Activated CD4-positive, alpha-beta T cell treated with anti-CD3 and anti-CD28 coated beads for 48 hours (primary cell): ENCODE measurements around the gene DLEC1.
A peak's percentile ranks its signal among the peaks of the same experiment; 100 is the strongest.

Experiments used
- DNase-seq: peaks from one replicate; pipeline ENCODE4 v3.0.0-alpha.2; 2020

Gene DLEC1

DNA sequence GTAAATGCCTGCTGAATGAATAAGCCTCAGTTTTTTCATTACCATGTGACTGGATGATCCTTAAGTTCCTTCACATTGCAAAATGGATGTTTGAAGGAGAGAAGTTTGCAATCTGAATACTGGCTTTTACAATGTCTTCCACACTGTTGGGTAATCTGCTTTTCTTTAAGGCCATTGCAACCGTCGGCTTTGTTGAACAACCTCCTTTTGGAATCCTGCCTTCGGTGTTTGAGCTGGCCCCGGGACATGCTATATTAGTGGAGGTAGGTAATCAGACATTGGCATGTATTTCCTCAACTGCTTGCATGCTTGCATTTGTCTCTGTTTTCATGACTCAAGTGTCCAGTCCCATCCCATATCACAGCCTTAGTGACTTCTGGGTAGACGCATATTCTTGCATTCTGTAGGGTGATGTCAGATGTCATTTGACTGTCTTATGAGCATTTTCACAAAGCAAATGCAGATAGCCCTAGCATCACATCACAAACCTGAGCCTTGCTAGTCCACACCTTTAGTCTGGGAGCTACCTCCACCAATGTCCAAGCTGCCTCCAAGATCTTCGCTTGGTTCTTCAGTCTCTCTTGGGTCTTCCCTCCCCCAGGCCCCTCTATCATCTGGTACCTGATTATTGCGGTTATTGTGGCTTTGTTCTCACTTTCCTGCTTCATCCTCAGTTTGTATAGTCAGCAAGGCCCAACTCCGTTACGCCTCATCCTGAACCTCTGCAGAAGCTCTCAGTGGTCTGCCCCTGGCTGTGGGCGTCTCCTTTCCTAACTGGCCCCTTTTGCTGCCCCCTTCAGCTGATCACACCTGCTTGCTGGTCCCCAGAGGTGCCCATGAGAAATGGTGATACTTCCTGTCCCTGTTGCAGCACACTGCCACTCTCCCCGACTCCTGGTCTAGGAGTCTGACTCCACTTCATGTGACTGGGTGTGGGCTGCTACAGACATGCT, 49.4 kb downstream of the DLEC1 start:
- no peak for DNase-seq

DNA sequence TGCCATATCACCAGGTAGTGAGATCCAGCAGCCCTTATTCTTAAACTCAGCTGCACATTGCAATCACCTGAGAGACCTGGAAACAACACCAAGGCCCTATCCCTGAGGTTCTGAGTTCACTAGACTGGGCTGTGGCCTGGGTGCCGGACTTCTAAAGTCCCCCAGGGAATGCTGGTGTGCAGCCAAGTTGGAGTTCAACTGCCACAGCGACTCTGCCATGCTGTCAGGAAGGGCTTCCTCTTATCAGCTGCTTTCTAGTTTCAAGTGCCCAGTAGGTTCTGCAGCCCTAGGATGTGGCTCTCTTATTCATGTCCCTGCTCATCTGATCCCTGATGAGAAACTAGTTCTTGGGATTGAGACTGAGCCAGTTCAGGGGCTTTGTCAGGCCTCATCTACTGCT, 50.2 kb downstream of the DLEC1 start:
- no peak for DNase-seq

DNA sequence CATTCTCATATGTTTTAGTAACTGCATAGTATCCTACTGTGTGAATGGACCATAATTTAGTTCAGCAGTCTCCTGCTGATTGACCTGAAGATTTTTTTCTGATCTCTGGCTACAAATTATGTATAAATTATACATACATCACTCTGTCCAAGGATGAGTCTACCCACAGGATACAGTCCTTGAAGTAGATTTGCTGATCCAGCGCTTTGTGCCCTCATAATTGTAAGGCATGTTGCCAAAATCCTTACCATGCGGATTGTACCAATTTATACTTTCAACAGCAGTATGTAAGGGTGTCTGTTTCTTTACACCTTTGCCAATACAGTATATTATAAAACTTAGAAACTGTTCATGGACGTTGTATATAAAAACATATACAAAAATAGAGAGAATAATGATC, 51.4 kb downstream of the DLEC1 start:
- no peak for DNase-seq

DNA sequence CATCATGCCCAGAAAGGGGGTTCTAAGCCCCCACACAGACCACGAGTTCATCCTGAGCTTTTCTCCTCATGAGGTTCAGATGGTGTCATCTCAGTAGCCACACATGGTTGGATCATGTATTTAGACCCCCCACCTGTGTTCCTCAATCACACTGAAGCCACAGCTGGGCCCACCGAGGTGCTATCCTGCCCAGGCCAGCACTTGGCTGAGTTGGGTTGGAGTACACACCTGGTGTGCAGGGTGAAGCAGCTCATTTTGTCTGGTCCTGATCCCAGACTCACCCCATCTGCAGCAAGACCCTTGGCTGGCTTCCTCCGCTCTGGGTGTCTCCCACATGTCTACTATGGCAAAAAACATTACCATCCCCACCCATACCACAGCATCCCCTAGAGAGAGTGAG, 56.0 kb downstream of the DLEC1 start:
- DNase-seq: no peak

DNA sequence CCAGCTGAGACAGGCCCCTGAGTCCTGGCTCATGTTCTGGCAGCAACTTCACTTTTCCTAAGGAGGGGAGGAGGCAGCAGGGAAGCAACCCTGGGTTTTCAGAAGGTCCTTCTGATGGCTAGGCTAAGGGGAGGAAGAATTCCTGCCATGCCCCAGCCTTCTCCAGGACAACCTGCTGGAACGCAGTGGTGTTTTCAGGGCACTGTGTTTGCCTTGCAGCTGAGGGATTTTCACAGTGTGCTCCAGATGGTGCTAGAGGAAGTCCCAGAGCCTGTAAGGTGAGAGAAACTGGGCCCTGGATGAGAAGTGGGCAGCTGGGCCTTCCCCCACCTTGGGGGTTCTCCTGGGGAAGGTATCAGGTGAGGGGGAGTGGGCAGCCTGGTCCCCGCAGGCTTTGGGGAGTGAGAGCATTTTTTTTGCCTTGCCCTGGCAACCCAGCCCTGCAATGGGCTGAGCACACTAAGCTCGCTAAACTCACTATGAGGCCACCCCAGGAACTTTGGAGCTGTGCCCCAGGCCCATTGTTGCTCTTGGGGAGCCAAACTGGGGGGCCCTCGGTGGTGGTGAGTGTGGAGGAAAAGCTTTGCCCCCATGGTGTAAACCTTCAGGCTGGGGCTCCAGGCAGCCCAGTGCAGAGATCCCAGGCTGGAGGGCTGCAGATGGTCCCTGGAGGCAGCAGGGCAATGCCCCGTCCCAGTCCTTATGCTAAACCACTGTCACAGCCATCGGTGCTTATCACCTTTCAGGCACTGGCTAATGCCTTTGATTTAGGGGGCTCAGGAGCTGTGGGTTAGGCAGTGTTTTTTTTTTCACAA, 56.9 kb downstream of the DLEC1 start:
- no peak for DNase-seq

DNA sequence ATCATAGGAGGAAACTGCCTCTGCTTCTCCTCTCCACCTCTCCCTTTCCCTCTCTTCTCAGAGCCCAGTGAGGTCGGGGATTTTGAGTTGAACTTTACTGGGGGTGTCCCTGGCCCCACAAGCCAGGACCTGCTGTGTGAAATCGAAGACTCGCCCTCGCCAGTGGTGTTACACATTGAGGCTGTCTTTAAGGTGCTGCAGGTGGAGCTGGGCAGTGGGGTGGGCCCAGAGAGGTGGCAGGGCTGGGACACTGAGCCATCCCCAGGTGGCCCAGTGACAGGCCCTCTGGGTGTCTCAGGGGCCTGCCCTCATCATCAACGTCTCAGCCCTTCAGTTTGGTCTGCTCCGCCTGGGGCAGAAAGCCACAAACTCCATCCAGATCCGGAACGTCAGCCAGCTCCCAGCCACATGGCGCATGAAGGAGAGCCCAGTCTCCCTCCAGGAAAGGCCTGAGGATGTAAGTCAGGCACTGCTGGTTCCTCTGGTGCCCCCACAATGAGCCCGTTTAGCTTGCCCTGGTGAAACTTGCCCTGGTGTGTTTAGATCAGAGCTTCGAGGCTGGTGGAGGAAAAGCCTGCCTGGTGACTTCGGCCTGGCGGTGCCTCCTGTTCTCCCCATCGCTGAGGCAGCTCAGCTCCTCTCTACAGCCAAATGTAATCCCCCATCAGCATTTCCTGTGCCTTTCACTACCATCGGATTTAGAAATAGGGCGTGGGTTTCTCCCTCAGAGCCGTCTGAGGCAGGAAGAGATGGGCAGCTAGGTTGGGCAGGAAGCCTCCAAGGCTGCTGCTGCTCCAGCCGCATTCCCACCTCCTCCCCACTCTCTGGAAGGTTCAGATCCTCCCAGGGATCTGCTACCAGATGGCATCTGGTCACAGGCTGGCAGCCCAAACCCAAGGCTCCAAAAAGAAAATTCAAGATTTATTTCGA, 58.7 kb downstream of the DLEC1 start:
- DNase-seq: no peak

DNA sequence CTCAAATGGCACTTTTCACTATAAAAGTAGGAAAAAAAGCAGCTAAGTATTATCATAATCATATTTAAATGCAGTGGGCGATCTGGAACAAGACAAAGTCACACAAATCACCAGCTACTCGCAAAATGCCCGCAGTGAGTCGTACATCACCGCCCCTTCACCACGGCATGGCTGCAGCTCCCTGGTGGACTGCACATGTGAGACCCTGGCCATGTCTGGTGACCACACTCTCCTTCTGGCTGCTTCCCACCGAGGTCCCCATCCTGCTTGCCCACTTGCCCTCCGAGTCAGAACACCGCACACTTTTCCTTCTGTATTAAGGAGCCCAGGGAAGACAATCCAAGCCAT, 59.3 kb downstream of the DLEC1 start:
- DNase-seq: no peak

DNA sequence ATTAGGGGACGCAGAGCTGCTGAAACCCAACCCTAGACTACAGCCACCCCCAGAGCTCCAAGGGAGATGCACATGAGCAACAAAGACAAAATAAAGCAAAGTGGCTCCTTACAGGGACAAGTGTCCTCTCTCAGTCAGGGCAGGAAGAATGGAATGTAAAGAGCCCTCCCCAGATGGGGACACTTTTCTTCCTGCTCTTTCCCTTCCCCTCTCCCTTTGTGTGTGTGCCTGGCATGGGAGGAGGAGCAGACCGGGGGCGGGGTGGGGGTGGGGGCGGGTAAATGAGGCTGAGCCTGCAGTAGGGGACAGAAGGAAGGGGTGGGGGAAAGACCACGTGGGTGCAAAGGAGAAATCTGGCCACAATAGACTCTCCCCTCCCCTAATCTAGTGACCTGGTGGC, 60.5 kb downstream of the DLEC1 start:
- no peak for DNase-seq

DNA sequence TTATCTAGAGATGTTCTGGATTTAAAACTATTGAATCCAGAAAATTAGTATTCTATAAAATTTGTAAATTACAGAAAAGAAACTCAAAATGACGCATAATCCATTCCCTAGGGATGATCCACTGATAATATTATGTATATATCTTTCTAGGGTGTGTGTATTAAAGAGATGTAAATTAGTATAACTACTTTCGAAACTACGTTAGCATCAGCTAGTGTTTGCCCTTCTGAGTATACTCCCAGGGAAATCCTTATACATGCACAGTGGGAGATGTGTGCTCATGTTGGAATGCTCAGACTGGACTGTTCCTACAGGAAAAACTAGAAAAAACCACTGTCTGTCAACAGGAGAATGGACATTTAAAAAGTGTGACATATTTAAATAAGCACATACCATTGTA, 61.5 kb downstream of the DLEC1 start:
- DNase-seq: no peak

DNA sequence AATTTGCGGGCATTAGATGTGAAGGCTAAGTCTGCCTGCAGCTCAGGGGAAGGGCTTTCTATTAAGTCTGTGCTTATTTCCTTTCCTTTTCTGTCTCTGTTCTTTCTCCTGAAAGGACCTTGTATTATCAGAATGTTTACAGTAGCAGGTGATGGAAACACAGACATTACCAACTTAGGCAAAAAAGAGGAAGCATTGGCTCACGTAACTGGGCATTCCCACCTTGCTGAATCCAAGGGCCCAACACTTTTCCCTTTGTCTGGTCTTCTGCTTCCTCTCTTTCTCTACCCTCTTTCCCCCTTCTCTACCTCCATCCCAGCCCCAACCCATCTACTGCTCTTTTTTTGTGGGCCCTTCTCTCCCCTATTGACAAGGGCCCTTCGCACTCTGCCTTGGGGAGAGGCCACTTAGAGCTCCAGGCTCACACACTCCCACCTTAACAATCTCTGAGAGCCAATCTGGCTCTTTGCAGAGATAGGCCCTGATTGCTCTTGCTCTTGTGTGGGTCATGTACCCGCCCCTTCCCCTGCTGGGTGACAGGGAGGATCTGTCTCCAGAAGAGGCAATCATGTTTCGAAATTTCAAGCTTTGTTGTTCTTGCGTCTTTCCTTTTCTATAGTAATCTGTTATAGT, 62.9 kb downstream of the DLEC1 start:
- no peak for DNase-seq

DNA sequence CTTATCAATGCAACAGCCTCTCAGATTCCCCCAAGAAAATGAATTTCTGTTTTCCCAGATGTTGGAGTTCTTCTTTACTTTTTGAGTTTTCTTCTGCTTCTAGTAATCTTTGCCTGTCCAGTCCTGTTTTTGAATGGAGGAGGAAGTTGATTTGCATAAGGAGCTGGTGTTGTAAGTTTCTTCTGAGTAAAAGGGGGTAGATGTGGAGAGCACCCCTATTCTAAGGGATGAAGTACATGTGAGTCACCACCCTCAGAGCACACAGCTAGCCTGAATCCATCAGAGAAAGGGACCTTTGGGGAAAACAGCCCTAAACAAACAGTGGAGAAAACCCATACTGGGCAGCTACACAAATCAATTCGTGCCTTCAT, 63.4 kb downstream of the DLEC1 start:
- DNase-seq: no peak

DNA sequence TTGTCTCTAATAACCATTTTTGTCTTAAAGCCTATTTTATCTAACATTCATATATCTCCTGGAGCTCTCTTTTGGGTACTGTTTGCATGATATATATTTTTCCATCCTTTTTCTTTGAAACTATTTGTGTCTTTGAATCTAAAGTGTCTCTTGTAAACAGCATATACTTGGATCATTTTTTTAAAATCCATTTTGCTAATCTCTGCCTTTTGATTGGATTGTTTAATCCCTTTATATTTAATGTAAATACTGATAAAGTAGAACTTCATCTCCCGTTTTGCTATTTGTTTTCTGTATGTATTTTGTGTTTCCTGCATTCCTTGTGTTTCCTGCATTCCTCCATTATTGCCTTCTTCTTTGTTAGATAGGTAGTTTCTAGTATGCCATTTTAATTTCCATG, 66.5 kb downstream of the DLEC1 start:
- DNase-seq: no peak

DNA sequence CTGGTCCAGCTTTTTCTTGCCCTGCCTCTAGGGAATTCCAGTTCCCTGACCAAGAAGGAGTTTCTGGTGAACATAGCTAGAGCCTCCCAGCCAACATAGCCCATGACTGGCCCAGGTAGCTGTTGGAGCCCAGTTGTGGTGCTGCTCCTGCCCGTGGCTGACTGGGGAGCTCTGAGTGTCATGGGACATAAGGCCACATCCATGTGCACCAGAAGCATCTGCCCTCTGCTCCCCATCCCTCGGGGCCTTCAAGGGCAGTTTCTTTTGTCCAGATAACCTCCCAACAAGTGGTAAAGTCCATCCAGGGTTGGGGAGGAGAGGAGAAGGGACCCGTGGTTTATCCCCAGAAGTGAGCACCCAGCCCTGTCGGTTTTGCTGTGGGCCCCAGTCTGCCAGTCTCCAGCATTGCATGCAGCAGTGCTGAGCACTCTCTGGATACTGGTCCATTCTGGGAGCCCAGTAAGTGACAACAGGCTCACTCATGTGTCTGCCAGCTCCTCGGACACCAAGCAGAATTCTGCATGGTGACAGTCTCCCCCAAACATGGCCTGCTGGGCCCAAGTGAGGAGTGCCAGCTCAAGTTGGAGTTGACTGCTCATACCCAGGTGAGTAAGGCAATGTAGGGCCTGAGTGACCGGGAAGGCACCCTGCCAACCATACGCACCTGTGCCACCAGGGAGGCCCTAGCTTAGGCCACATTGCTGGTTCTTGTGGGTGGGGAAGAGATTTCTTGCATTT, 69.1 kb downstream of the DLEC1 start:
- no peak for DNase-seq

DNA sequence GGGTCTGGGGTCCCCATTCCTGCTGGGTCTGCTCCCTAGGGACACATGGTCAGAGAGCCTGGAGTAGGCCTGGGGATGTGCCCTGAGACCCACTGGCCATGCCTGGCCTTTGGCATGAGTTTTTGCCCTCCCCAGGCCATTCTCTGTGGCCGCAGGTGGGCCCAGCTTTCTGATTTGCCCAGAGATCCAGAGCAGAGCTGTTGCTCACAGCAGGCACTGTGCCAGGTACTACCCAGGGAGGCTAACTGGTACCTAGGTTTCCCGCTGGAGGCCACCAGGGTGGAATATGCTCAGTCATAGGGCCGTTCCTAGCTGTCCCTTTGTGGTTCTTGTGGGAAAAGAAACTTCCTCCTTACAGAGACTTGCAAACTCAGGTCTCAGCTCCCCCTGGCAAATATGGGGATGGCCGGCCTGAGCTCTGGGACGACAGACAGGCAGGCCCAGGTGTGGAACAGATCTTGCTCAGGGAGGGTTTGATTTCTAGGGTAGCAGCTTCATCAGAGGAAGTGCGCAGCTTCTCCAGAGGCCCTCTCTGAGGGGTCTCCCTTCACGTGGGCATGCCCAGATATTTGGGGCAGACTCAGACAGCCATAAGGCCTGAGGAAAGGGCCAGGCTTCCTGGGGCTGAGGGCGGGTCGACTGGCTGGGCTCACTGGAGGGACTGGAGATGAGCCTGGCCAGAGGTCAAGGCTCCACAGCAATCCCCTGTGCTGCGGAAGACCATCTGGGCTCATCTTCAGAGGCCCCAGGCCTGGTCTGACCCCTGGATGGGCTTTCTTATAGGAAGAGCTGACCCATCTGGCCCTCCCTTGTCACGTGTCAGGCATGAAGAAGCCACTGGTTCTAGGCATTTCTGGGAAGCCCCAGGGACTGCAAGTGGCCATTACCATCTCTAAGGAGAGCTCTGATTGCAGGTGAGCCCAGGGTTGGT, 69.9 kb downstream of the DLEC1 start:
- DNase-seq: no peak

DNA sequence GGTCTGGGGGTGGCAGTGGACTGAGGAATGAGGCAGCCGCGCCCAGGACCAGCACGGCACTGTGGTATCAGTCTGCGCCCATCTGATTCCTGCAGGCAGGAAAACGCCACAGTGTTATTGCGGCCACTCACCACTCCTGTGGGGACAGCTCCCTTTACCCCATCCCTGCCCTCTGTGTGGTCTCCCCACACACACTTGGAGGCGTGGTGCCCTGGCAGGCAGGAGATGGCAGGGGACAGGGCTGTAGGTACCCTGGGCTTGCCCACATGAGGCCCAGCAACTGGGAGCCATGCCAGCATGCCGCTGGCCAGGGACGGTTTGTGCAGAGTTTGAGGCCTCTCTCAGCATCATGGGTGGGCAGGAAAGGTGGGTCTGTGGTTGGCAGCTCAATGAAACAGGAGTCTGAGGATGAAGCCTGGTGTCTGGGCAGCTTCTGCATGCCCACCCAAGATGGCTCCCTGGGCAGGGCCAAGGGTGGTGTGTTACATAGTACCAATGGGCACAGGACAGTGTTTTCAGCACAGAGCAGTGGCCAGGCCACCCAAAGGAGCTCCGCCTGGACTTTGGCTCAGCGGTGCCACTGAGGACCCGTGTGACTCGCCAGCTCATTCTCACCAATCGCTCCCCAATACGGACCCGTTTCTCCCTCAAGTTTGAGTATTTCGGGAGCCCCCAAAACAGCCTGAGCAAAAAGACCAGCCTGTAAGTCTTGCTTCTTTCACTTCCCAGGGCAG, 70.7 kb downstream of the DLEC1 start:
- DNase-seq: no peak

DNA sequence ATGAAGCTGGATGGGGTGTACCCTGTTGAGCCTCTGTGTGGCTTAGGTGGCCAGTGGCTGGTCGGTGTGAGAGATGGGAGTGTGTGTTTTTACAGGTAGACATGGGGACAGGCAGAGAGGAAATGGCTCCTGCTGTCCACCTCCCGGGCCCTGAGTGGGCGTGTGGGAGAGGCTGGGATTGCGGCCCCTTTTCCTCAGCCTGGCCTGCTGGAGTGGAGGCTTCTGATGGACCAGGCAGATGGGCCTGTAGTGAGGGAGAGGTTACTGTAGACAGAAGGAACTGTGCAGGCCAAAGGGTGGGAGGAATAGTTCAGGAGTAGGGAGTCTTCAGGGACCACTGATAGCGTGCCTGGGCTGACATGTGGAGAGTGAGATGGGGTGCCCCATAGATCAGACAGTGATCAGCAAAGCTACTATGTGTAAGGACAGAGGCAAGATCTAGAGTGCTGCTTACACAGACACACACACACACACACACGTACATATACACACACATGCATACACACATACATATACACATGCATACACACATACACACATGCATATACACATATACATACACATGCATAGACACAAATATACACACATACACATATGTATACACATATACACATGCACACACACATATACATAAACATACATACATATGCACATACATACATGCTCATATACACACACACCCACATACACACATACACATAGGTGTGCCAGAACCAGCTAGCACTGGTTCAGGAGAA, 71.5 kb downstream of the DLEC1 start:
- no peak for DNase-seq

DNA sequence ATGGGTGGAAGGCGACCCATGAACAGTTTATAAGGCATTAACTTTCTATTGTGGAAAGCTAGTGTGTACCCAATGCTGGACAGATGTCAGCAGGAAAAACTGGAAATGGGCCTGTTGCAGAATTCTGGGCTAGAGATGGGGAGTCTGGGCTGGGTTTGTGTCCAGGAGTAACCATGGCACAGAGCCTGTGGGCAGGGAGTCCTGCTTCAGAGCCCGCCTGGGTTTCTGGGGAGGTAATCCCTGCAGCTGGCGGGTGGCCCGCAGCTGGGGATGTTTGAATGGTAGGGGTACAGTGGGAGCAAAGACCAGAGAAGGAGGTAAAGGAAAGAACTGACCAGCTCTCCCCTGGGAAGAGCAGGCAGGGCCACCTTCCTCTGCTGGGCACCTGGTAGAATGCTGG, 72.2 kb downstream of the DLEC1 start:
- DNase-seq: no peak

DNA sequence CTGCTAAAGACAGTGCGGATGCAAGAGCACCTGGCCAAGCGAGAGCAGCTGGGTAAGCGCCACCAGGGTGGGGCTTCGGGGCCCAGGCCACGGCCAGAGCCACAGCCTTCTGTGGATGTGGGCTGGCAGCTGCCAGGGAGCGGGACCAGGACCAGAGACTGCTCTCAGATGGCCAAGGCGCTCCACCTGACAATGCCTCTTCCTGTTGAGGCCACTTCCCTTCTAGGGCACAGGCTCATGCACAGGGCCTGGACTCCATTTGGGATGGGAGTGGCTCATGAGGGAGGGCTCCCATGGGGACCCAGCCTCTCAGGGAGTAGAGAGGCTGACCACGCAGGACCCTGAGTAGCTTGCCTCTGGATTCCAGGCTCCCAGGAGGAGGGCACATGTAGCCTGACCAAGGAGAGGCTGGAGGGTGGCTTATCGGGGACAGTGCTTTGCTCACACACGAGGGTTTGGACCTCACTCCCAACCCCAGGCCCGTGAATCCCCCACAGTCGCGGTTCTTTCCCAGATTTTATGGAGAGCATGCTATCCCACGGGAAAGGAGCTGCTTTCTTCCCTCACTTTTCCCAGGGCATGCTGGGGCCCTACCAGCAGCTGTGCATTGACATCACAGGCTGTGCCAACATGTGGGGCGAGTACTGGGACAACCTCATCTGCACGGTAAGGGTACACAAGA, 72.8 kb downstream of the DLEC1 start:
- no peak for DNase-seq

DNA sequence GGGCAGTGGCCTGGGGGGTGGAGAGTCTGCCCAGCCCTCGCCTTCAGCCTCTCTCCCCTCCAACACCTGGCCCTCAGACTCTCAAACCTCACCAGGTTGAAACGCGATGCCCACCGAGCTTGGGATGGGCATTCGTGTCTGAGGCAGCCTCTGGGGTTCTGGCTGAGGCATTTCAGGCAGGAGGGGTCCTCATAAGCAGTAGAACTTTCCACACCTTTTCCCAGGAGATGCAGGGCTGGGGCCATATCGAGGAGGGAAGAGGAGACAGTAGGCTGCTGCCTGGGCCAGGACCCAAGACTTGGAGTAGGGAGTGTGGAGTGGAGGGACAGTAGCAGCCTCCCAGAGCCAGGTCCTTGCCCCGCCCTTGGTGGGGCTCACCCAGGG, 73.4 kb downstream of the DLEC1 start:
- DNase-seq: peak; percentile 1
